ENCODE measurements around the gene XYLT1. TPM values are rescaled to one million over a fixed set of nuclear protein-coding genes. Genes with fewer than 3 reads are reported as not detected.

XYLT1 gene
- total RNA-seq, 1 experiment from 2014 or later: 25.0 TPM

DNA sequence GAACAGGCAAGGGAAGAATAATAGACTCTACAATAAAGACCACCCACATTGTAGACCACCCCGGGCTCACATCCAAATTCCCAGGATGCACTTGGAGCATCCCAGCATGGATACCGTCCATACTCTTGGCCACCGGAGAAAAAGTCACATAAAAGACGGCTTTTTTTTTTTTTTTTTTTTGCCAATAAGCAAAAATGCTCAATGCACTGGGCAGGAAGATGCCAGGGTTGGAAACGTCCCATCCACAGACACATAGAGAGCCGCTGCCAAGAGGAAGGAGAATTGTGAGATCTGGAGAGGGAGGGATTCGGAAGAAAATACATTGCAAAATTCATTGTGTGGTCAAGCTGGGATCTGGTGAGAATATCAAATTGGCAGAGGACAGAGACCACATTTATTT is 286.7 kb downstream of the XYLT1 start:
- Mint-ChIP-seq H3K36me3 (peaks cover 4% of the 10 kb centered on the region), H3K4me1 (no peaks in the 10 kb centered on the region), H3K27ac (no peak overlapping the region), H3K4me3 (no peak overlapping the region), H3K9me3 (no peaks in the 10 kb centered on the region), H3K27me3 (ENCODE audit: low read depth) (no peaks in the 10 kb centered on the region)
- TF ChIP-seq E2F5 (CRISPR knock-in tag; IDR thresholded peaks at IDR 0.05): no peak
- TF ChIP-seq SOX15 (CRISPR knock-in tag; IDR thresholded peaks at IDR 0.05): no peak
- ChIA-PET CTCF (no interaction called here), POLR2A (interaction anchor here (0.6 kb wide), 1 partner anchor 21 kb away, joined by 8 read pairs; no protein-coding TSS in a partner anchor)
- ATAC-seq (no peak), DNase-seq (ENCODE audit: low spot score) (no peak)

GRCh38 chr16:17177959-17178905 is 292.5 kb downstream of the XYLT1 start:
- H3K9me3 Mint-ChIP-seq: no peaks in the 10 kb centered on the region

DNA sequence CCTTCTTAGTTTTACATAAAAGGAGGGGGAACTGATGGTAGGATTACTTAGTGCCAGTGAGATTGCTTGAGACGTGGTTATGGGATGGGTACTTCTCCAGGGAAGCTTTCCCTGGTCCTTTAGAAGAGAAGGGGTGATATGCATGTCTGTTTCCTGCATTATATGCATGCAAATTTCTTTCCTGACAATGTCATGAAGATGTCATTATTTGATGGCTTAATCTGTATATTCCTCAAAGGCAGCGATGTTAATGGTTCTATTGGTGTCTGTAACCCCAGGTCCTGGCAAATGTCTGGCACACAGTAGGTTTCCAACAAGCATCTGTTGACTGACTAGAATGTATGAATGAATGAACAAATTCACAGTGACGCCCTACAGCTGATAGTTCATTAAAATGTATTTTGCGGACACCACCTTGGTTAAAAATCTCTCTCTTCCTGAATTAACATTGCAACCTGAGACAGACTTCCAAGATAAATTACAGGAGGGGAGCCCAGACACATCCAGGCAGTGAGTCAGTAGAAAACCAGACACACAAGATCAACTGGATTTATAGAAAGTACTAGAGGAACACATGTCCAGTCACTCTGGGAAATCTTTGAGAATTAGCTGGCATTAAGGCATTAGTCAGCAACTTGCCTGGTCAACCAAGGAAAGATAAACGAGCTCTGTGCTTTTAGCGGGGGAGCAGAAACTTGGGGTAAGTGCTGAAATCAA is 293.4 kb downstream of the XYLT1 start:
- H3K27ac Mint-ChIP-seq: no peak overlapping the region
- POLR2A ChIA-PET: interaction anchor here (0.6 to 1.8 kb wide), 2 partner anchors 17 to 1181 kb away, joined by 5 to 9 read pairs; no protein-coding TSS in a partner anchor
- CTCF ChIA-PET: interaction anchor here (1.3 to 1.5 kb wide), 3 partner anchors 12 to 317 kb away, joined by 3 to 4 read pairs (median 3); no protein-coding TSS in a partner anchor
- ATAC-seq: no peak
- H3K27me3 Mint-ChIP-seq (ENCODE audit: low read depth): no peaks in the 10 kb centered on the region
- no peaks in the 10 kb centered on the region for H3K36me3 Mint-ChIP-seq
- H3K9me3 Mint-ChIP-seq: no peaks in the 10 kb centered on the region
- no peak for DNase-seq (ENCODE audit: low spot score)
- H3K4me3 Mint-ChIP-seq: no peak overlapping the region
- peaks cover 6% of the 10 kb centered on the region; the same call in 1 of the 2 replicates for H3K4me1 Mint-ChIP-seq
- TF ChIP-seq CDX4 (CRISPR knock-in tag; IDR thresholded peaks at IDR 0.05; ENCODE audit: borderline replicate concordance): no peak
- TF ChIP-seq NR2C2 (CRISPR knock-in tag; IDR thresholded peaks at IDR 0.05): no peak
- TF ChIP-seq STAT6 (CRISPR knock-in tag; conservative IDR thresholded peaks at IDR 0.05; ENCODE audit: low read depth): no peak
- TF ChIP-seq ZNF121 (CRISPR knock-in tag; IDR thresholded peaks at IDR 0.05): no peak
- no peak for TF ChIP-seq CREM (CRISPR knock-in tag; IDR thresholded peaks at IDR 0.05)
- TF ChIP-seq ZNF416 (CRISPR knock-in tag; IDR thresholded peaks at IDR 0.05): no peak
- TF ChIP-seq AR (CRISPR knock-in tag; IDR thresholded peaks at IDR 0.05): no peak
- TF ChIP-seq ESRRA (CRISPR knock-in tag; IDR thresholded peaks at IDR 0.05; ENCODE audit: borderline replicate concordance): no peak

More at GRCh38 chr16:17177959-17178905, 292.5 kb downstream of the XYLT1 start:
- ChIA-PET POLR2A (interaction anchor here (0.6 to 1.8 kb wide), 2 partner anchors 16 to 1182 kb away, joined by 5 to 9 read pairs; no protein-coding TSS in a partner anchor), CTCF (interaction anchor here (1.3 to 1.5 kb wide), 3 partner anchors 13 to 317 kb away, joined by 3 to 4 read pairs (median 3); no protein-coding TSS in a partner anchor)
- DNase-seq (ENCODE audit: low spot score) (no peak), ATAC-seq (peak; percentile 39)
- TF ChIP-seq MXD4 (CRISPR knock-in tag; IDR thresholded peaks at IDR 0.05; ENCODE audit: borderline replicate concordance) (no peak), ZNF281 (CRISPR knock-in tag; IDR thresholded peaks at IDR 0.05) (no peak), GABPB1 (CRISPR knock-in tag; IDR thresholded peaks at IDR 0.05) (no peak)
- TF ChIP-seq, protein P1, sequence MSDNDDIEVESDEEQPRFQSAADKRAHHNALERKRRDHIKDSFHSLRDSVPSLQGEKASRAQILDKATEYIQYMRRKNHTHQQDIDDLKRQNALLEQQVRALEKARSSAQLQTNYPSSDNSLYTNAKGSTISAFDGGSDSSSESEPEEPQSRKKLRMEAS (CRISPR knock-in tag; IDR thresholded peaks at IDR 0.05): no peak
- TF ChIP-seq, protein P2, sequence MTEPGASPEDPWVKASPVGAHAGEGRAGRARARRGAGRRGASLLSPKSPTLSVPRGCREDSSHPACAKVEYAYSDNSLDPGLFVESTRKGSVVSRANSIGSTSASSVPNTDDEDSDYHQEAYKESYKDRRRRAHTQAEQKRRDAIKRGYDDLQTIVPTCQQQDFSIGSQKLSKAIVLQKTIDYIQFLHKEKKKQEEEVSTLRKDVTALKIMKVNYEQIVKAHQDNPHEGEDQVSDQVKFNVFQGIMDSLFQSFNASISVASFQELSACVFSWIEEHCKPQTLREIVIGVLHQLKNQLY (CRISPR knock-in tag; IDR thresholded peaks at IDR 0.05): no peak
- H3K4me3 Mint-ChIP-seq: no peak overlapping the region
- no peaks in the 10 kb centered on the region for H3K27me3 Mint-ChIP-seq (ENCODE audit: low read depth)
- peaks cover 6% of the 10 kb centered on the region; the same call in 1 of the 2 replicates for H3K4me1 Mint-ChIP-seq
- H3K27ac Mint-ChIP-seq: no peak overlapping the region
- H3K36me3 Mint-ChIP-seq: no peaks in the 10 kb centered on the region
